Natural killer cell (primary cell): ENCODE data around the gene SPOCK1. TPM values are rescaled to one million over a fixed set of nuclear protein-coding genes. Genes with fewer than 3 reads are reported as not detected.

Source experiments
- ATAC-seq, 3 donors: fragments of 150-1000 bp in 2 of 3; fragments of 200-7000 bp in 1 of 3; cut with Tn5 transposase; 1 replicate in 1 of 3; 2 replicates in 2 of 3; pipeline ENCODE4 v1.10.0; 2021; ENCODE audit warnings: mild to moderate bottlenecking in 2 of 3, moderate library complexity in 2 of 3
- DNase-seq, 2 donors: peaks; one replicate each; pipeline versions ENCODE4 v3.0.0 to v3.0.0-alpha.2; 2013 to 2021; ENCODE audit warnings: mixed read lengths in 1 of 2
- H3K27ac ChIP-seq: one replicate; pipeline ENCODE4 v1.5.1; 2013; ENCODE audit warnings: mild to moderate bottlenecking, low read length
- H3K27me3 ChIP-seq: one replicate; pipeline ENCODE4 v1.6.1; 2013; ENCODE audit warnings: low read length; ENCODE audit not compliant: control insufficient read depth, insufficient read depth
- H3K36me3 ChIP-seq: one replicate; pipeline ENCODE4 v1.6.1; 2013; ENCODE audit warnings: low read length; ENCODE audit not compliant: control insufficient read depth, insufficient read depth
- H3K4me1 ChIP-seq: one replicate; pipeline ENCODE4 v1.6.1; 2013; ENCODE audit warnings: low read length; ENCODE audit not compliant: control insufficient read depth, insufficient read depth
- H3K4me3 ChIP-seq: one replicate; pipeline ENCODE4 v1.5.1; 2013; ENCODE audit warnings: low read length
- H3K9me3 ChIP-seq: one replicate; pipeline ENCODE4 v1.6.1; 2013; ENCODE audit warnings: low read length; ENCODE audit not compliant: control insufficient read depth, insufficient read depth
- H3K27ac Mint-ChIP-seq, 2 donors: one replicate each; pipeline ENCODE4 v1.8.0; 2022; ENCODE audit warnings: mild to moderate bottlenecking in 2 of 2, mixed read lengths in 2 of 2, moderate library complexity in 1 of 2
- H3K27me3 Mint-ChIP-seq, 2 donors: one replicate each; pipeline ENCODE4 v1.8.0; 2022; ENCODE audit warnings: low read depth in 2 of 2, mixed read lengths in 2 of 2
- H3K36me3 Mint-ChIP-seq: one replicate; pipeline ENCODE4 v1.8.0; 2022; ENCODE audit warnings: mixed read lengths
- H3K4me1 Mint-ChIP-seq, 2 donors: one replicate each; pipeline ENCODE4 v1.8.0; 2022; ENCODE audit warnings: mixed read lengths in 2 of 2
- H3K4me3 Mint-ChIP-seq: one replicate; pipeline ENCODE4 v1.8.0; 2022; ENCODE audit warnings: mild to moderate bottlenecking, moderate library complexity, mixed read lengths
- H3K9me3 Mint-ChIP-seq, 2 donors: one replicate each; pipeline ENCODE4 v1.8.0; 2022; ENCODE audit warnings: mixed read lengths in 2 of 2
- CTCF ChIP-seq: fragments of 200-600 bp; IDR thresholded peaks from one replicate; pipeline ENCODE4 v1.8.0; 2022; ENCODE audit warnings: antibody characterized with exemption
- WGBS: methylation state at CpG from one replicate; pipeline ENCODE4 v1.1.7; 2013; ENCODE audit warnings: missing lambda C conversion rate; ENCODE audit not compliant: insufficient coverage; 5-methylcytosine and 5-hydroxymethylcytosine counted together
- intact Hi-C: fragments of 100-400 bp; cut with micrococcal nuclease; formaldehyde crosslinking; loops from one replicate; pipeline ENCODE4 v1.14.2; 2022
- total RNA-seq, 4 donors: library from RNA; stranded (reverse); fragments of 120-200 nt in 1 of 4; gene quantifications; one replicate each; pipeline versions ENCODE4 v1.2.3 to v1.2.4, GENCODE V29; 2013 to 2022

SPOCK1 gene
- total RNA-seq, 3 donors from 2014 or later (not counting 1 experiment from before 2014, with no cell fraction given): 0.09 to 1.6 (median 0.61) TPM

DNA sequence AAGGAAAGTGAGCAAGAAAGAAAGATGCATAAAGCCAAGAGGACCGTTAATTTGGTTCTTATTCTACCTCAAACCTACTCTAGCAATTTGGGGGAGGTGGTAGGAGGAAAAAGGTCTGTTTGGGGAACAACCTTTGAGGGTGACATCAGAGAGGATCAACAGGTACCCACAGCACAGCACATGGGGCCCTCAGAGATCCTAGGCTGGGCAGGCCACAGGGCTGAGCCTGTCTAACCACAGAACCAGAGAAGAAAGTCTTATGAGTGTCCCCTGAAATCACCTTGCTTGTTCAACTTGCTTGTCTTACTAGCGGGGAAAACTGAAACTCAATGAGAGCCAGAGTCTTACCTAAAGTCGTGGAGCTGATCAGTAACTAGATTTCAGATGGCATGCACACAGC is 385.2 kb downstream of the SPOCK1 start:
- 72% methylated on average over 2 of the region's 3 CpGs for WGBS
- no peaks in the 10 kb centered on the region for H3K4me1 Mint-ChIP-seq
- Histone ChIP-seq H3K36me3 (no peaks in the 10 kb centered on the region), H3K27ac (no peak overlapping the region), H3K4me3 (no peak overlapping the region), H3K9me3 (no peaks in the 10 kb centered on the region), H3K4me1 (no peaks in the 10 kb centered on the region), H3K27me3 (no peaks in the 10 kb centered on the region)
- no peak overlapping the region for H3K27ac Mint-ChIP-seq
- peaks cover 0 to 2% of the 10 kb centered on the region in 2 donors for H3K9me3 Mint-ChIP-seq
- no peaks in the 10 kb centered on the region for H3K36me3 Mint-ChIP-seq
- H3K27me3 Mint-ChIP-seq: peaks cover 0 to 5% of the 10 kb centered on the region in 2 donors
- H3K4me3 Mint-ChIP-seq: no peak overlapping the region
- intact Hi-C loops: no loop called here
- DNase-seq: no peak
- TF ChIP-seq CTCF: no peak
- ATAC-seq: no peak

DNA sequence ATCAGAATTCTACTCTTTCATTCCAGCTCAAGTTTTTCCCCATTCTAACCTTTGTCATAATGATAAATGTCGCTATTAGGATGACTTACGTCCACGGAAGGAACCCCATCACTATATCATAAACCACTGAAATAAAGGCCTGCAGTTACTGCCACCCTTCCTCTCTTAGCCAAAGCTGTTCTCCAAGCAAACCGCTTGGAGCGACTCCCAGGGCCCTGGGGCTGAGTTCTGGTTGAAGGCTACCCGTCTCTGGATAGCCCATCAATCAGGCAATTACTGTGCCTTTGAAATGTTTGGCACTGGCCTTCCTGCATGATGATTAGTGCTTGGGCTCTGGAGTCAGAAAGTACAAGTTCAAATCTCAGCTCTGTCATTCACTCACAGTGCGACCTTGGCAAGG is 386.0 kb downstream of the SPOCK1 start:
- Histone ChIP-seq H3K4me3 (no peak overlapping the region), H3K4me1 (no peaks in the 10 kb centered on the region), H3K36me3 (no peaks in the 10 kb centered on the region), H3K27ac (no peak overlapping the region), H3K27me3 (no peaks in the 10 kb centered on the region), H3K9me3 (no peaks in the 10 kb centered on the region)
- 86% methylated on average over 7 of the region's 7 CpGs for WGBS
- DNase-seq (no peak), ATAC-seq (no peak)
- Mint-ChIP-seq H3K27ac (no peak overlapping the region), H3K36me3 (no peaks in the 10 kb centered on the region), H3K27me3 (peaks cover 0 to 5% of the 10 kb centered on the region in 2 donors), H3K4me1 (no peaks in the 10 kb centered on the region), H3K9me3 (peaks cover 0 to 2% of the 10 kb centered on the region in 2 donors), H3K4me3 (no peak overlapping the region)
- no peak for TF ChIP-seq CTCF
- intact Hi-C loops: no loop called here

- no peak for TF ChIP-seq CTCF
- Mint-ChIP-seq H3K4me3 (no peak overlapping the region), H3K27me3 (peaks cover 0 to 2% of the 10 kb centered on the region in 2 donors), H3K9me3 (peaks cover 0 to 4% of the 10 kb centered on the region in 2 donors), H3K27ac (no peak overlapping the region), H3K36me3 (no peaks in the 10 kb centered on the region), H3K4me1 (no peaks in the 10 kb centered on the region)
- no peaks in the 10 kb centered on the region for H3K9me3 ChIP-seq
- H3K36me3 ChIP-seq: no peaks in the 10 kb centered on the region
- no peak for DNase-seq
- H3K4me3 ChIP-seq: no peak overlapping the region
- intact Hi-C loops: no loop called here
- 86% methylated on average over 11 of the region's 11 CpGs for WGBS
- H3K4me1 ChIP-seq: no peaks in the 10 kb centered on the region
- no peak overlapping the region for H3K27ac ChIP-seq
- H3K27me3 ChIP-seq: no peaks in the 10 kb centered on the region
- no peak for ATAC-seq
Observed at GRCh38 chr5:137105351-137106035, 393.6 kb downstream of the SPOCK1 start.

DNA sequence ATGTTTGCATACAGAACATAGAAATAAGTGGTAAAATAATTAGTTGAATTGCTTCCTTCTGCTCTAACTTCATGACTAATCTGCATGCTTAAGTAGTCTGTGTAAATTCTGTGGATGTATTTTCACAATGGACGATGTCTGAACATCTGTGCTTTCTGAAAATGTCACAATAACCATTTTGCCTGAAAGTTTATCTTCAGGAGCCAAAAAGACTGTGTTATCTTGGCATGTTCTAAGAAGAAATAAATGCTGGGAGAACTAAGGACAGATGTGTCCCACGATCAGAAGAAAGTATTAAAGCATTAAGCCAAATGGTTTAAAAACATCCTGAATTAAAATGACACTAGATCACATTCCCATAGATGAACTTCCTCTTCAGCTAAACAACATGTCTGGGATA is 397.6 kb downstream of the SPOCK1 start:
- Histone ChIP-seq H3K27ac (no peak overlapping the region), H3K36me3 (no peaks in the 10 kb centered on the region), H3K9me3 (no peaks in the 10 kb centered on the region), H3K4me1 (no peaks in the 10 kb centered on the region), H3K4me3 (no peak overlapping the region), H3K27me3 (no peaks in the 10 kb centered on the region)
- TF ChIP-seq CTCF: no peak
- Mint-ChIP-seq H3K4me1 (no peaks in the 10 kb centered on the region), H3K9me3 (no peaks in the 10 kb centered on the region), H3K27ac (no peak overlapping the region), H3K4me3 (no peak overlapping the region), H3K27me3 (peaks cover 0 to 2% of the 10 kb centered on the region in 2 donors), H3K36me3 (no peaks in the 10 kb centered on the region)
- DNase-seq (no peak), ATAC-seq (no peak)
- intact Hi-C loops: no loop called here
- WGBS: 83% methylated on average over 2 of the region's 2 CpGs
